Activated T-helper 1 cell treated with Interleukin-2 at 50 U/mL for 16 hours (primary cell): ENCODE data around the gene GID8.
A peak's percentile ranks its signal among the peaks of the same experiment; 100 is the strongest.
"Not testable (repeated sequence)": the region's sequence is repeated elsewhere in the genome, so short reads cannot be mapped to it uniquely, and the experiment has no call there.

Experiments used
- DNase-seq: peaks from one replicate; pipeline ENCODE4 v3.0.0-alpha.2; 2020; ENCODE audit warnings: low read depth

GID8 gene

DNA sequence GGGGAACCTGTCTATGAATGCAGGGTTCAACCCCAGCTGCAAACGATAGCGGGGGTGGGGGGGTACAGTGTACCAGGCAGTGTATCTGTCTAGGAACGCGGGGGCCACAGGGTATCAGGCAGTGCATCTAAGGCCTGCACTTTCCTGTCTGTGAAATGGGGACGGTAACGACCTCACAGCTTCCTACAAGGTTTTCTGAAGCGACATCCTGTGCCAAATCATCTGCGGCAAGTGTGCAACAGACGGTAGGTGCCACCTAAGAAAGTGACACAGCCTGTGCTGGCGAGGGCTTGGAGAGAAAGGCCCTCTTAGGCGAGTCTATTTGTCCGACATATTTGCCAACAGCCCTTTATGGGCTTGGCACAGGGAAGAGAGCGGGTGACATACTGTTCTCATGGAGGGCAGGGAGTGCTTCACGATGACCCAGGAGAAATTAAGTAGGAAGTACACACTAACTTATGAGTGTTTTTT, 15.5 kb upstream of the GID8 start:
- peak; percentile 26 for DNase-seq

DNA sequence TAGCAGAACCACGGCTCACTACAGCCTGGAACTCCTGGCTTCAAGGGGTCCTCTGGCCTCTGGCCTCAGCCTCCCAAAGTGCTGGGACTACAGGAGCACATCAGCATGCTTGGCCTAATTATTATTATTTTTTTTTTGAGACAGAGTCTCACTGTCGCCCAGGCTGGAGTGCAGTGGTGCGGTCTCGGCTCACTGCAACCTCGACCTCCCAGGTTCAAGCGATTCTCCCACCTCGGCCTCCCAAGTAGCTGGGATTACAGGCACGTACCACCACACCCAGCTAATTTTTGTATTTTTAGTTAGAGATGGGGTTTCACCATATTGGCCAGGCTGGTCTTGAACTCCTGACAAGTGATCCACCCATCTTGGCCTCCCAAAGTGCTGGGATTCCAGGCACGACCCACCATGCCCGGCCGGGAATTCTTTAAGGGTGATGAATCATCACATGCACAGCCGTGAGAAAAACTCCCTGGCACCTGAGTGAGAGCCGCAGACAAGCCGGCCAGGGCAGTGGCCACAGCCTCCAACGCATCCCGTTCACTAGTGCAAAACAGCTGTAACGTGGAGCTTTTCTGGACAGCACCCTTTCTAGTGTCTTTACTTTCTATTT, 14.8 kb upstream of the GID8 start:
- DNase-seq, result not testable (repeated sequence)

DNA sequence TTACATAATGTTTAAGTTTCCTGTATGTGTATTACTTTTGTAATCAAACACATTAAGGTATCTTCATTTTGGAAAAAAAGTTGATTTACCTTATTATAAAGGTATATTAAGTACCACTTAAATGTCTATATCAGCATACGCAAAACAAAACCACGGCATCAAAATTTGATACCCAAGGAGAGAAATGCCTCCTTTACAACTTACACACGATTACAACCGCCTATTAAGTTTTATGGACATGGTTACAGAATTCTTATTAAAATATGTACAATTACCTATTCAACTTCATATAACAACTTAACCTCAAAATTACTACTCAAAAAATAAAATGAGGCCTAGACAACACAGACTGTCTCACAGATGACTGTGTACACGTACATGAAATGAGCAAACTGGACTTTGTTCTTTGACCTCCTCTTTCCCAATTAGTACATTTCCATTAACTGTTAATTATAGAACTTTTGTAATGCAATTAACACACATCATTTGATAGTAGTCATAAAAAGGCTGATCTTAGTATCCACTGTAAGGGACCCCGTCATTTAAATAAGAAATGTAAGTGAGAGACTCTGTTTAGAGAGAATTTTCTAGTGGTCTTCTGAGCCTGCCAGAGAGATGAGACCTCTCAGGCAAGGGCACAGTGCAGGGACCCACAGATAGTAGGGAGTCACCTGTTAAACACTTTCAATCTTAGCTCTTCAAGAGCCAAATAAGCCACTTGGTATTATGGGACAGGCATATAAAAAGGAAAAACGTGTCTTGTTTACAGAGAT, 14.1 kb upstream of the GID8 start:
- DNase-seq, result no peak

DNA sequence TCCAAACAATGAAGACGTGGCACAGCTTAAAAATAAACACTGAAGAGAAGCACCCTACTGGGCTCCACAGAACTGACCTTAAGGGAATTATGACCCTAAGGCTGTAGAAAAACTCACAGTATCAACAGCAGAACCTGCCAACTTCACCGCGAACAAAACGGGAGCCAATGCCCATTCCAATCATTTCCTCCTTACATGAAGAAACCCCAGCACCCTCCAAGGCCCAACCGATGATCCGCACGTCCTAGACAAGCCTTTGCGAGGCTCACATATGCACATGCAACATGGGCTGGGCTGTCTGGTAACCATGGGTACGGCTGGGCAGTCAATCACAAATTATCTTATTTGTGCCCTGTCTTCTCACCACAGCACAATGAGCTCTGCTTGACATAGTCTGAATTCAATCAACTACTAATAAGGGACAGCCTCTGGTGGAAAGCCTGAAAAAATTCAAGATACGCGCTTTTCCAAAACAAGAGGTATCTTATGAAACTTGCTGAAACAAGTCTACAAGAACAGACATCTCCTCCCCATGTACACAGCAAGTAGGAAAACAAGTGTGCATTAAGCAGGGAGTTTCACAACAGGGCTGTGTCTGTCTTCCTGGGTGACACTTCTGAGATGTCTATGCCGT, 13.4 kb upstream of the GID8 start:
- no peak for DNase-seq

DNA sequence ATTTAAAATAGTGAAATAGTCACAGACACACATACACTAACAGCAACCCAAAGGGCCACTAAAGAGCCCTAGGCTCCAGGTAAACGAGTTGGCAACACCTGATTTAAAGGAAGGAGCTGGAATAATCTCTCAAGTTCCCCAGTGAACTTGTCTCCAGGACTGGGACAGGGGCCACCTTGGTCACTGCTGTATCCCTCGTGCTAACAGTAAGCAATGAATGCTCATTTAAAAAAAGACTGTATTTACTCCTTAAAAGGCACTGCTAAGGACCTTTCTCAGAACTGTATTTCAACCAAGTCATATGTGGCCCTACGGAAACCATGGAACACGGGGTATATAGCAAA, 12.9 kb upstream of the GID8 start:
- no peak for DNase-seq

DNA sequence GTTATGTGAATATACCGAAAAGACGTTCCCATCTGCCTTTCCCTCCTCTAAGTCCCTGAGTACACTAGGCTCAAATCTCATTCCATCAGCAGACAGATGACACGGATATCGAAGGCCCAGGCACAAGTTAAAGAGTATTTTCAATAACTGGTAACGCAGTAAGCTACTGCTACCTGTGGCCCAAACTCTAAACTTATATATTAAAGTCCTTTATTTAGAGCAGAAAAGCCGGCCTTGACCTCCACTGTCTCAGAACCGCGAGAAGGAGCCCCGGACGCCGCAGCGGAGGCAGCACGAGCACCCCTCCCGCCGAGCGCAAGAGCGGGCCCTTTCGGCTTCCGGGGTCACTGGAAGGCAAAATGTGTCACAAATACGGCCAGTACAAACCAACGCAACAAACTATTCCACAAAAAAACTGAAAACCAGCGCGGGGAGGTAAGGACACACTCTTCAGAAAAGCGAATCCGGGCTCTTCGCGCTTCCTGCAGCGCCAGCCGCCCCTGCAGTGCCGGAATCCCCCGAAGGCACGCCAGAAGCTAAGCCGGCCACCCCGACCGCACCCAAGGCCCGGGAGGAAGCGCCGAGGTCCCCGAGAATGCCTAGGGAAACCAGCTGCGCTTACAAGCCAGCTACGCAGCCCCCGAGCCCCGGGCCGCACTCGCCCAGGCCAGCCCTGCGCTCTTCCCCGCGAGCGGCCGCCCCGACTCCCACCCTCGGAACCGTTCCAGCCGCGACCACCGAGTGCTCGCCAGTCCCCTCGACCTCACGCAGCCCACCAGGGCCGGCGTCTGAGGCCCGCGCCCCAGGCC, 12.3 kb upstream of the GID8 start:
- DNase-seq, result peak; percentile 25

DNA sequence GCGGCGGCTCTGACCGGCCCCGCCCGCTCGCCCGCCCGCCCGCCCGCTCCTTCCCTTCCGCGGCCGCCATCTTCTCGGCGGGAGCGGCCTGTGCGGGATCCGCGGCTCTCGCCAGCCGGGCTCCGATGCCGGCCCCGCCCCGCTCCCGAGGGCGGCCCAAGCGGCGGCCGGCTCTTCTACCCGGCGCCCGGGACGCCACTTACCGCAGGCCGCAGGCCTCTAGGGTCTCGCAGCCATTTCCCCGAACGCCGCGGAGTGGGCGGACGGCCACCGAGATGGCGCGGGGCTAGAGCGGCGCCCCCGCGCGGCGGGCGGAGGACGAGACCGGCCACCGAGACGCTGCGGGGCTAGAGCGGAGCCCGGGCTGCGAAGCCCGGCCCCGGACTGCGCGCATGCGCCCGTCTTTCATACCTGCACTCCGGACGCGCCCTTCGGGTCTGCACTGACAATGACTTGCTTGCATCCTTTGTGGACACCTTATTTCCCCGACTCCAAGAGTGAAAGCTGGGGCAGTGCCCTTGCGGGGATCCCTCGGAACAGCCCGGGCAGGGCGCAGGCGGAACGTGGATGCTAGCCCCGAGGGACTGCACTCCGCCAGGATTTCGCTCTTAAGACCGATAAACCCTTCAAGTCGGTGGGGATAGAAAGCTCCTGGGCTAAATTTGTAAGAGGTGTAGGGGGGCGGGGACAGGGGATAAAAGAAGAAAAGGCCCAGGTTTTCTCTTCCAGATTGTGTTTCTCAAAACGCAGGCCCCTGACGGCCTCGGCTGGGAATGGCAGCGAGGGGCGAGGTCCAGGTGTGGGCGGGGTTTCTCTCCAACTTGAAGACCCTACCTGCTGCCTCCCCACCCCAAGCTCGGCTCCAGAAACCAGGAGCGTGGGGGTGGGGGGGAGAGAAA, 11.5 kb upstream of the GID8 start, which contains the start of gene DIDO1:
Gene DIDO1, minus strand, starts transcription at position 277 of the 899 bp plus-strand sequence.
- DNase-seq, result peak; percentile 90

DNA sequence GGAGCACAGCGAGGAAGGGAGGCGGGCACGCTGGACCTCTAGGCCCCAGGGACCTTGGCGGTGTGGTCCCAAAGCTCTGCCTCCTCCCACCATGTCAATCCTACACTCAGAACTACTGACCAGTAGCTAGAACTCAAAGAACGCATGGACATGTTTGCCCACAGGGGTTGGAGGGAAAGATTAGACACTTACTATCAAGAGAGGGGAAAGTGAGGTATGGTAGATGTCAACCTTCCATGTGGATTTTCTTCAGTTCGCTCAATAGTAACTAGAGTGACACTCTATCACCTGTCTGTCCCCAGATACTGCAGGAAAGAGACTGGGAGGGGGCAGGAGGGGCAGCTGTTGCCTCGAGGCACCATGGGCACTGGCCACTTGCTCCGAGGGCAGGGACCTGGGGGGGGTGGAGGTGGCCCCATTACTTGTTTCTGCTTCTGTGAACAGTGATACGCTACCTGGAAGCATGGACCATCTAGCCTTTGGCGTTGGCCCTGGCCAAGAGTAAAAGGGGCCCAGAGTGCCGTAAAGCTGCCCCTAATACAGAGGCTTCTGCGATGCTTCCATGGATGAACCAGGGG, 10.7 kb upstream of the GID8 start:
- DNase-seq, result no peak

DNA sequence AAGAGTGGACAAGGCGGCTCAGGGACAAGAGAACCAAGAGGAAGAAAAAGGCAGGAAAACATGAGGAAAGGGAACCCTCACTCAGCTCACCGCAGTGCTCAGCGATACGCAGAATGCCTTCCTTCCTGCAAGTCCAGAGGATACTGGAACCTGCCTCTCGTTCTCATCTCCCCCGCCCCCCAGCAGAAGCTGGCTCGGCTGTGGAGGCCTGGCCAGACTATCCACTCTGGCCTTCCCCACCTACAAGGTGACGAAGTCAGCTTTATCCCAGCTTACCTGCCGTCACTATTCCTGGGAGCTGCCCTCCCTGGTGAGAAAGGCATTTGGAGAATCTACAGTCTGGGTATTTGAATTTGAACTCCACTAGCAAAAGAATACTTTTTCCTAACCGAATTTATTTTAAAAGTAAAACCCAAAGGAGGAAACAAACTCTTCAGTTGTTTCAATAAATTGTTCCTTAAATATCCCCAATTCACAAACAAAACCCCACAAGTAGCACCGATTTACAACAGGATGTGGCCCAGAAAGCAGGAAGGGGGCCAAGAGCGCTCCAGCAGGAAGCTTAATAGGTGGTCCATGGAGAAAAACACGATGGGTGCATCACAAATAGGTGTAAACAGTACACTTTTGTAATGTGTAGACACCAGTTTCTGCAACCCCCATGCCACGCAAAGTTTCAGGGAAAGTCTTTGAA, 9.6 kb upstream of the GID8 start:
- no peak for DNase-seq

DNA sequence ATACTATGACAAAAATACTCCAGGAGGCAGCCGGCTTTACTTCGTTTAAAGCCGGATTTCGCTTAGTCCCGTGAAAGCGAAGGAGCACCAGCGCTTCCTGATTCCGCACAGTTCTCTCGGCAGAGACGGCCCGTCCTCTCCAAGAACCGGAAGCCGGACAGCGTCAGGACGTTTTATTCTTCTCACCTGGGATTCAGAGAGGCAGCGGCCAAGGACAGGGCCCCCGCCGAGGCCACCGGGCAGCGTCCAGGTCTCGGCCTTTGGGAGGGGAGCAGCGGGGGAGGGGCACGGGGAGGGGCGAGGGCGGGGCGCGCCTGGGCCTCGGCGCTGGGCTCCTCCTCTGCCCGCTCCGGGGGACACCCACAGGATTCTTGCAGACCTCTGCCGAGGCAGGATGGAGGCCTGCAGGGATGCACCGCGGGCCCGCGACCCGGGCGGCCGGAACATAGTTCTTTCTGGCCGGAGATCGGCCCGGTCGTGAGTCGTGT, 8.9 kb upstream of the GID8 start:
- peak; percentile 51 for DNase-seq

DNA sequence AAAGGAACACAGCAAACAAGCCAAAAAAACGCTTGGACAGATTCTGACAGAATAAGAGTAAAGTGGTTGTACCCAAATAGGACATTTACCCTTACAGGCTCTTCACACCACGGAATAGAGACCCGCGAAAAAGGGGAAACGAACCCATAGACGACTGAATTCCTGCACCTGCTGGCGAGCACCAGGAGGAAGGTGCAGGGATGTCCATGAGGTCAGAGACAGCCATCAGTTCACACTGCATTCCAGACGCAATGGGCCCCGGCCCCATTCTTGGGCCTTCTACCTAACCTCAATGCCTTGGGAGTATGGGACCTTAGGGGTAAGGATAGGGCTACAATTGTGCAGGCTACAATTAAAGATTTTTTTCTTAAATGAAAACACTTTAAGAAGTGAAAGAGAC, 6.5 kb upstream of the GID8 start:
- DNase-seq, result no peak

DNA sequence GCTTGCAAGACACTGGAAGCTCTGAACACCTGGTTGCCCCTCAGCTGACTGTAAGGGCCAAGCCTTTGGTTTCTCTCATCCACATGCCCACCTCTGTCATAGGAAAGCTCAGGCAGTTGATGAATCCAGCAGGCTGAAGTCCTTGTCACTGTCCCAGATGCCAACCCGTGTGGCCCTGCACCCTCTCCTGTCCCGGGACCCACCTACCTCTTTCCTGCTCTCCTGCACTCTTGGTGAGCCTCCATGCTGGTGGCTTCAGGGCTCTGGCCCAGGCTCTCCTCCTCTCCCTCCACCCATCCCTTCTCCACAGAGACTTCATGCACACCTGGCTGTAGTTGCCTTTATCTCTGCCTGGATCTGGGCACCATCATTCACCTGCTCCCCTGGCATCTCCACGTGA, 4.0 kb upstream of the GID8 start:
- DNase-seq, result no peak

DNA sequence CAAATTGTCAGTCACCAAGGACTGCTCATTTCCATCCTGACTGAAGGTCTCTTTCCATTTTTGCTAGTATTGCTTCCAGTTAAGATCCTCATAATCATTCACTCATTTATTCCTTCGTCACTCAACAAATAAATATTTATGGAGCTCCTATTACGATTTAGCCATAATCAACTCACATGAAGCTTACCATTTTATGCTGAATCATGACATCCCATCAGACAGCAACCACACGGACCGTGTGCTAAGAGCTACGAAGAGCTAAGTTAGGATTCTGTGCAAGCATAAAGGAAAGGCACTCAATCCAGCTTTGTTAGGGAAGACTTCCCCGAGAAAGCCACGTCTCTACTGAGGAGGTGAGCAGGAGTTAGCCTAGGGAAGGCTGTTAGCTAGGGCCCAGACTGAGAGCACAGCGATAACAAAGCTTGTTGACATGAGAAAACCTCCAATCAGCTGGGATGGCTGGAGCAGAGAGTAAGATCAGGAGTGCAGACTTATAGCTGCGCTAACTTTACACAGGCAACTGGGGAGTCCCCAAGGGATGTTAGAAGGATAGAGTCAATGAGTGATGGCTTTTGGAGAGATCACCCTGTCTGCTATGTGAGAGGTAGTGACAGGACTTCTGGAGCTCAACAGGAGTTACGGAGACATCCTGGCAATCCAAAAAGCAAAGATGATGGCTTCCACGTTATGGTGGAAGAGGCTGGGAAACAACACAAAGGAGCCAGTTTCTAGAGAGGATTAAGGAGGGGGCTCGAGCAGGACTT, 2.6 kb upstream of the GID8 start:
- DNase-seq, result no peak

DNA sequence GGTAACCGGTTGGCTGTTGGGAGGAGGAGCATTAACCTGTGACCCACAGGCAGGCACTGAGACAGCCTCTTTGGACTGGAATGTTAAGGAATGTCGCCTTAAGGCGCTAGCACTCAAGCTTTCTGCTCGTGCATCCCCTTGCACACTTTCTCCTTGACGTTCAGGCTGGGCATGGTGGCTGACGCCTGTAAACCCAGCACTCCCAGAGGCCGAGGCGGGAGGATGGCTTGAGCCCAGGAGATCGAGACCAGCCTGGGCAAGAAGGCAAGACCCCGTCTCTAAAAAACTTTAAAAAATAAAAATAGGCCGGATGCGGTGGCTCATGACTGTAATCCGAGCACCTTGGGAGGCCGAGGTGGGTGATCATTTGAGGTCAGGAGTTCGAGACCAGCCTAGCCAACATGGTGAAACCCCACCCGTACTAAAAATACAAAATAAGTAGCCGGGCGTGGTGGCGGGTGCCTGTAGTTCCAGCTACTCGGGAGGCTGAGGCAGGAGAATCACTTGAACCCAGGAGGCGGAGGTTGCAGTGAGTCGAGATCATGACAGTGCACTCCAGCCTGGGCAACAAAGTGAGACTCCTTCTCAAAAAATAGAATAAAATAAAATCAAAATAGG, 1.9 kb upstream of the GID8 start:
- DNase-seq, result no peak

DNA sequence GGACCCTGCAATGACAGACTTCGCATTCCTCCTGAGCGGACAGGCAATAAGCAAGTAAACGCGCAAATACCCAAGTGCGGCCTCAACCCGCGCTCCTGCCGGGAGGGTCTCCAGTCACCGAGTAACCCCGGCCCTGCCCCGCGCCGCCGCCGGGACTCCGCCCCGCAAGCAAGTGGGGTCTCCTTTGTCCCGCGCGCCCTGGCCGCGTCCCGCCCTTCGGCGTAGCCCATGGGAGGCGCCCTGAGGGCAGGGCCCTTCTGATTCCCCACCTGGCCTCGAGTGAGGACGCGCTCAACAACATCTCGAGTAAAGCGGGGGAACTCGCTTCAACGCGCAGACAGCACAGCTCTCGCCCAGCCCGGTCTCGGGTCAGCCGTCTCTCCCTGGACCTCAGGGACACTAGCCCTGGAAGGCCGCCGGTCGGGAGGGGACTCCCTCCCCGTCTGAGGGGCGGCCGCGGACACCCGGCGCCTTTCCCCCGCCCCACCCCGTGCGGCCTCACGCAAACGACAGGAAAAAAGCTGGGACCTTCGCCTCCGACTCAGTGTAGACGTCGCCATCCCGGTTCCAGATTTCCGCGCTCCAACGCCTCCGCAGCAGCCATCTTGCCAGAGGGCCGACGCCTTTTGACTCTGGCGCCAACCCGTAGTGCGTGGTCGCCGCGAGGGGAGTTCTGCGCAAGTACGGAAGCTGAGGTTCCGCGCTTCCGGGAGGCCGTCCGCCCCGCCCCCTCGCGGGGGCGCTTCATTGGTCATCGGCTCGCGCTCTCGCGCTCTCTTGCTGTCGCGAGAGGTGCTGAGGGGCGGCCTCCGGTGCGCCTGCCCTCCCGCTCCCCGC, 461 bp upstream of the GID8 start:
- DNase-seq, result peak; percentile 96

DNA sequence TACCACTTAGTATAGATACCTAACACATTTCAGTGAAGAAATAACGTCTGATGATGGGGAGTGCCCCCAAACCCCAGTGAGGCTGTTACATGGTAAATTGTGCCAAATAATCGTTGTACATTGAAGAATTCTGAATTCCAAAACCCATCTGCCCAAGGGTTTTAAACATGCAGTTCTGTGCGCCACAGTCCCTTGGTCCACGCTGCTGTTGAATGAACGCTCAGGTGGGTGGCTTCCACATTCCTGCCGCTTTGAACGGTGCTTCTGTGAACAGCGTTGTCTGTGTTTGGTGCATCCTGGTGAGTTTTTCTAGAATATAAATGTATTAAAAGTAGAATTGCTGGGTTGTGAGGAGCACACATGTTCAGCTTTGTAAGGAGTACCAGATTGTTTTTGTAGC, 2.9 kb downstream of the GID8 start:
- no peak for DNase-seq

DNA sequence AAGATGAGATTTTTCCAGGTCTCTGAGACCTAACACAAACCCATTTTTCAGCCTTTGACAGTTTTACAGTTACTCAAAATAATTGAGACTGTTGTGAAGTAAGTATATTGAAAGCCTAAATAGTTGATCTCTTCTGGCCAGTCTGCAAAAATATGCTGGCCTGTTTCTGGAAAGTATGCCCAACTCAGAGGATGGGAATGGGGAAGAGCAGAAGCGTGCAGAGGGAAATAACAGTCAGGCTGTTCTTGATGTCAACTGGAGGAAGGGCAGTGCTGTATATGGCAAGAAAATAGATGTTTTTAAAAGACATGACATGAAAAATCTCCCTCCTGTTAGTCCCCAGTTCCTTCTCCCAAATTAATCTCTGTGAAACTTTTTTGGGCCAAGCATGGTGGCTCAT, 3.8 kb downstream of the GID8 start:
- DNase-seq, result no peak

DNA sequence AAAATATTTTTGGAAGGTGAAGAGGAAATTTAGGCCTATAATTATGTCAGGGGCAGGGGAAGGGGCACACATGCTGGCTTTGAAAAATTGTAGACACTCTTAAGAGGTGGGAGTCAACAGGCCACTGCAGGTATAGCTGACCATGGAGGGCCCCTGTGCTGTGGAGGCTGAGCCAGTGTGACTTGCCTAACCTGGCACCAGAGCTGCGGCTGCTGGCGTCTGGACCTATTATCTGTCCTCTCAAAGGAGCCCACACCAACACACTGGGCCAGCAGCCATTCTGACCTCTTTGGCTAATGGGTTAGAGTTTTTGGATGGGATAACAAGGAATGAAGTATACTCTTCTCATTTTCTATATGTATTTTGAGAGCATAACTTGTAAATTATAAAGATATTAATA, 4.5 kb downstream of the GID8 start:
- DNase-seq, result no peak
